Measurements from ENCODE around the gene NEIL1. TPM values are rescaled to one million over a fixed set of nuclear protein-coding genes. Genes with fewer than 3 reads are reported as not detected.
A peak's percentile ranks its signal among the peaks of the same experiment; 100 is the strongest.
"Not testable (repeated sequence)": the region's sequence is repeated elsewhere in the genome, so short reads cannot be mapped to it uniquely, and the experiment has no call there.

The NEIL1 gene, protein sequence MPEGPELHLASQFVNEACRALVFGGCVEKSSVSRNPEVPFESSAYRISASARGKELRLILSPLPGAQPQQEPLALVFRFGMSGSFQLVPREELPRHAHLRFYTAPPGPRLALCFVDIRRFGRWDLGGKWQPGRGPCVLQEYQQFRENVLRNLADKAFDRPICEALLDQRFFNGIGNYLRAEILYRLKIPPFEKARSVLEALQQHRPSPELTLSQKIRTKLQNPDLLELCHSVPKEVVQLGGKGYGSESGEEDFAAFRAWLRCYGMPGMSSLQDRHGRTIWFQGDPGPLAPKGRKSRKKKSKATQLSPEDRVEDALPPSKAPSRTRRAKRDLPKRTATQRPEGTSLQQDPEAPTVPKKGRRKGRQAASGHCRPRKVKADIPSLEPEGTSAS
- total RNA-seq (30.8 TPM), polyA plus RNA-seq (77.9 TPM)
- long read RNA-seq, donor 1, partial matches to known transcripts: 0 of 1 reads
- long read RNA-seq, donor 1, other reads (novel, unspliced or antisense): 0 of 1 reads
- long read RNA-seq, donor 2: 0 reads
- long read RNA-seq, donor 3, transcript NEIL1-207 (2 exons, 939 nt): major isoform, 10 of 26 reads
- long read RNA-seq, donor 3, partial matches to known transcripts: 12 of 26 reads
- long read RNA-seq, donor 3, other reads (novel, unspliced or antisense): 0 of 26 reads
- long read RNA-seq, donor 4, partial matches to known transcripts: 13 of 16 reads
- long read RNA-seq, donor 4, other reads (novel, unspliced or antisense): 0 of 16 reads
- long read RNA-seq, donor 5, transcript NEIL1-224 (2 exons, 498 nt): major isoform, 9 of 13 reads
- long read RNA-seq, donor 5, partial matches to known transcripts: 0 of 13 reads
- long read RNA-seq, donor 5, other reads (novel, unspliced or antisense): 0 of 13 reads
- long read RNA-seq, donor 6, partial matches to known transcripts: 0 of 5 reads
- long read RNA-seq, donor 6, other reads (novel, unspliced or antisense): 0 of 5 reads
- long read RNA-seq, donor 7, partial matches to known transcripts: 0 of 3 reads
- long read RNA-seq, donor 7, other reads (novel, unspliced or antisense): 0 of 3 reads
- long read RNA-seq, donor 8, partial matches to known transcripts: 0 of 3 reads
- long read RNA-seq, donor 8, other reads (novel, unspliced or antisense): 0 of 3 reads
- long read RNA-seq, donor 9, partial matches to known transcripts: 0 of 6 reads
- long read RNA-seq, donor 9, other reads (novel, unspliced or antisense): 0 of 6 reads
- long read RNA-seq, donor 10, partial matches to known transcripts: 0 of 5 reads
- long read RNA-seq, donor 10, other reads (novel, unspliced or antisense): 0 of 5 reads

GRCh38 chr15:75346796-75347221 lies at the start of gene NEIL1:
TSS of gene NEIL1 (plus strand) at chr15:75347039. CDS start at chr15:75348906, 1,867 bp downstream.
- peaks cover 25 to 34% of the 10 kb centered on the region in 2 donors for H3K4me1 ChIP-seq (ENCODE audit: control insufficient read depth in 2 of 2, insufficient read depth in 2 of 2, low read length in 2 of 2)
- no peak for DNase-seq (ENCODE audit: low read depth in 6 of 9, low spot score in 9 of 9)

GRCh38 chr15:75298541-75299310 lies 48.1 kb upstream of the NEIL1 start:
- not testable (repeated sequence) for DNase-seq (ENCODE audit: low read depth in 6 of 9, low spot score in 9 of 9); H3K4me3 ChIP-seq (ENCODE audit: low read length in 2 of 2); H3K4me1 ChIP-seq (ENCODE audit: control insufficient read depth in 2 of 2, insufficient read depth in 2 of 2, low read length in 2 of 2); H3K36me3 ChIP-seq (ENCODE audit: control insufficient read depth in 2 of 2, insufficient read depth in 2 of 2, low read length in 1 of 2); H3K9me3 ChIP-seq (ENCODE audit: control insufficient read depth in 2 of 2, insufficient read depth in 1 of 2, low read length in 1 of 2); H3K27ac ChIP-seq (ENCODE audit: low read depth in 1 of 2, low read length in 1 of 2); H3K27me3 ChIP-seq (ENCODE audit: control insufficient read depth in 2 of 2, insufficient read depth in 1 of 2, low read length in 1 of 2)
- 76% methylated on average over 7 of the region's 13 CpGs for WGBS

More at GRCh38 chr15:75346796-75347221, at the start of gene NEIL1:
- Histone ChIP-seq H3K27me3 (ENCODE audit: control insufficient read depth in 2 of 2, insufficient read depth in 1 of 2, low read length in 1 of 2) (peaks cover 0 to 23% of the 10 kb centered on the region in 2 donors), H3K36me3 (ENCODE audit: control insufficient read depth in 2 of 2, insufficient read depth in 2 of 2, low read length in 1 of 2) (peaks cover under 1 to 4% of the 10 kb centered on the region in 2 donors), H3K27ac (ENCODE audit: low read depth in 1 of 2, low read length in 1 of 2) (peak within 1 kb of the TSS; percentile 76 to 81), H3K9me3 (ENCODE audit: control insufficient read depth in 2 of 2, insufficient read depth in 1 of 2, low read length in 1 of 2) (peaks cover 3 to 21% of the 10 kb centered on the region in 2 donors), H3K4me3 (ENCODE audit: low read length in 2 of 2) (peak within 1 kb of the TSS; percentile 77 to 86)
- 24% methylated on average over 20 of the region's 20 CpGs for WGBS

GRCh38 chr15:75299311-75299688 lies 47.5 kb upstream of the NEIL1 start:
- not testable (repeated sequence) for H3K4me1 ChIP-seq (ENCODE audit: control insufficient read depth in 2 of 2, insufficient read depth in 2 of 2, low read length in 2 of 2); H3K27me3 ChIP-seq (ENCODE audit: control insufficient read depth in 2 of 2, insufficient read depth in 1 of 2, low read length in 1 of 2); H3K36me3 ChIP-seq (ENCODE audit: control insufficient read depth in 2 of 2, insufficient read depth in 2 of 2, low read length in 1 of 2); H3K9me3 ChIP-seq (ENCODE audit: control insufficient read depth in 2 of 2, insufficient read depth in 1 of 2, low read length in 1 of 2); H3K4me3 ChIP-seq (ENCODE audit: low read length in 2 of 2); H3K27ac ChIP-seq (ENCODE audit: low read depth in 1 of 2, low read length in 1 of 2); DNase-seq (ENCODE audit: low read depth in 6 of 9, low spot score in 9 of 9)
- 25% methylated on average over 6 of the region's 6 CpGs for WGBS

DNA sequence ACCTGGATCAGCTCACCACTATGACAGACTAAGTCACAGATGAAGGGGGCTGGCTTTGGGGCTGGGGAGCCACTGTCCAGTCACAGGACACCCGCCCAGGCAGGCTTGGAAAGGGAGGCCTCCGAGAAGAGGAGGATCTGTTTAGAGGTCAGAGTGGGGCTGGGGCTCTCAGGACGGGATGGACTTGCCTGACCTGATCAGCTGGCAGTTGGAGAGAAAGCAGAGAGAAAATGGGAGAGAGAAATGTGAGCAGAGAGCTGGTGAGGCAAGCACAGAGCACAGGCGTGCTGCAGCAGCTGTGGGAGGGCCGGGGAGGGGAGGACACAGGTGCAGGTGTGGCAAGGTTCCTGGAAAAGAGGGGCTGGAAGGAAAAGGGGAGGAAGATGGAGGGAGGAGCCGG lies 46.8 kb upstream of the NEIL1 start:
- not testable (repeated sequence) for DNase-seq (ENCODE audit: low read depth in 6 of 9, low spot score in 9 of 9); H3K4me3 ChIP-seq (ENCODE audit: low read length in 2 of 2); H3K9me3 ChIP-seq (ENCODE audit: control insufficient read depth in 2 of 2, insufficient read depth in 1 of 2, low read length in 1 of 2); H3K36me3 ChIP-seq (ENCODE audit: control insufficient read depth in 2 of 2, insufficient read depth in 2 of 2, low read length in 1 of 2); H3K27me3 ChIP-seq (ENCODE audit: control insufficient read depth in 2 of 2, insufficient read depth in 1 of 2, low read length in 1 of 2); H3K27ac ChIP-seq (ENCODE audit: low read depth in 1 of 2, low read length in 1 of 2); H3K4me1 ChIP-seq (ENCODE audit: control insufficient read depth in 2 of 2, insufficient read depth in 2 of 2, low read length in 2 of 2)
- 75% methylated on average over 5 of the region's 6 CpGs for WGBS

GRCh38 chr15:75302318-75302717 lies 44.5 kb upstream of the NEIL1 start:
- H3K27ac ChIP-seq (ENCODE audit: low read depth in 1 of 2, low read length in 1 of 2): no peak overlapping the region
- no peak overlapping the region for H3K4me3 ChIP-seq (ENCODE audit: low read length in 2 of 2)
- no peaks in the 10 kb centered on the region for H3K36me3 ChIP-seq (ENCODE audit: control insufficient read depth in 2 of 2, insufficient read depth in 2 of 2, low read length in 1 of 2)
- no peak for DNase-seq (ENCODE audit: low read depth in 6 of 9, low spot score in 9 of 9)
- H3K27me3 ChIP-seq (ENCODE audit: control insufficient read depth in 2 of 2, insufficient read depth in 1 of 2, low read length in 1 of 2): peaks cover 0 to 3% of the 10 kb centered on the region in 2 donors
- WGBS: 97% methylated on average over 9 of the region's 9 CpGs
- no peaks in the 10 kb centered on the region for H3K4me1 ChIP-seq (ENCODE audit: control insufficient read depth in 2 of 2, insufficient read depth in 2 of 2, low read length in 2 of 2)
- no peaks in the 10 kb centered on the region for H3K9me3 ChIP-seq (ENCODE audit: control insufficient read depth in 2 of 2, insufficient read depth in 1 of 2, low read length in 1 of 2)

GRCh38 chr15:75302753-75303152 lies 44.1 kb upstream of the NEIL1 start:
- H3K4me1 ChIP-seq (ENCODE audit: control insufficient read depth in 2 of 2, insufficient read depth in 2 of 2, low read length in 2 of 2); H3K27me3 ChIP-seq (ENCODE audit: control insufficient read depth in 2 of 2, insufficient read depth in 1 of 2, low read length in 1 of 2); H3K27ac ChIP-seq (ENCODE audit: low read depth in 1 of 2, low read length in 1 of 2); DNase-seq (ENCODE audit: low read depth in 6 of 9, low spot score in 9 of 9); H3K9me3 ChIP-seq (ENCODE audit: control insufficient read depth in 2 of 2, insufficient read depth in 1 of 2, low read length in 1 of 2); H3K36me3 ChIP-seq (ENCODE audit: control insufficient read depth in 2 of 2, insufficient read depth in 2 of 2, low read length in 1 of 2); H3K4me3 ChIP-seq (ENCODE audit: low read length in 2 of 2): not testable (repeated sequence)
- whole genome bisulfite sequencing: 94% methylated on average over 4 of the region's 4 CpGs

GRCh38 chr15:75306188-75306587 lies 40.7 kb upstream of the NEIL1 start:
- Histone ChIP-seq H3K27ac (ENCODE audit: low read depth in 1 of 2, low read length in 1 of 2) (no peak overlapping the region), H3K4me3 (ENCODE audit: low read length in 2 of 2) (no peak overlapping the region), H3K4me1 (ENCODE audit: control insufficient read depth in 2 of 2, insufficient read depth in 2 of 2, low read length in 2 of 2) (no peaks in the 10 kb centered on the region), H3K27me3 (ENCODE audit: control insufficient read depth in 2 of 2, insufficient read depth in 1 of 2, low read length in 1 of 2) (peaks cover 0 to 11% of the 10 kb centered on the region in 2 donors), H3K36me3 (ENCODE audit: control insufficient read depth in 2 of 2, insufficient read depth in 2 of 2, low read length in 1 of 2) (no peaks in the 10 kb centered on the region), H3K9me3 (ENCODE audit: control insufficient read depth in 2 of 2, insufficient read depth in 1 of 2, low read length in 1 of 2) (no peaks in the 10 kb centered on the region)
- DNase-seq (ENCODE audit: low read depth in 6 of 9, low spot score in 9 of 9): no peak
- WGBS: 91% methylated on average over 3 of the region's 3 CpGs

- Histone ChIP-seq H3K4me3 (ENCODE audit: low read length in 2 of 2) (no peak overlapping the region), H3K36me3 (ENCODE audit: control insufficient read depth in 2 of 2, insufficient read depth in 2 of 2, low read length in 1 of 2) (no peaks in the 10 kb centered on the region), H3K9me3 (ENCODE audit: control insufficient read depth in 2 of 2, insufficient read depth in 1 of 2, low read length in 1 of 2) (no peaks in the 10 kb centered on the region), H3K27me3 (ENCODE audit: control insufficient read depth in 2 of 2, insufficient read depth in 1 of 2, low read length in 1 of 2) (peaks cover 0 to 11% of the 10 kb centered on the region in 2 donors), H3K4me1 (ENCODE audit: control insufficient read depth in 2 of 2, insufficient read depth in 2 of 2, low read length in 2 of 2) (no peaks in the 10 kb centered on the region), H3K27ac (ENCODE audit: low read depth in 1 of 2, low read length in 1 of 2) (no peak overlapping the region)
- WGBS: 41% methylated on average over 15 of the region's 15 CpGs
- DNase-seq (ENCODE audit: low read depth in 6 of 9, low spot score in 9 of 9): peak in 4 of 9 donors; percentile 2 to 26 (median 16)
Observed at GRCh38 chr15:75307778-75308390, 39.0 kb upstream of the NEIL1 start.
